ENCODE results near the gene HNRNPC.
"Not testable (repeated sequence)": the region's sequence is repeated elsewhere in the genome, so short reads cannot be mapped to it uniquely, and the experiment has no call there.

The HNRNPC gene

DNA sequence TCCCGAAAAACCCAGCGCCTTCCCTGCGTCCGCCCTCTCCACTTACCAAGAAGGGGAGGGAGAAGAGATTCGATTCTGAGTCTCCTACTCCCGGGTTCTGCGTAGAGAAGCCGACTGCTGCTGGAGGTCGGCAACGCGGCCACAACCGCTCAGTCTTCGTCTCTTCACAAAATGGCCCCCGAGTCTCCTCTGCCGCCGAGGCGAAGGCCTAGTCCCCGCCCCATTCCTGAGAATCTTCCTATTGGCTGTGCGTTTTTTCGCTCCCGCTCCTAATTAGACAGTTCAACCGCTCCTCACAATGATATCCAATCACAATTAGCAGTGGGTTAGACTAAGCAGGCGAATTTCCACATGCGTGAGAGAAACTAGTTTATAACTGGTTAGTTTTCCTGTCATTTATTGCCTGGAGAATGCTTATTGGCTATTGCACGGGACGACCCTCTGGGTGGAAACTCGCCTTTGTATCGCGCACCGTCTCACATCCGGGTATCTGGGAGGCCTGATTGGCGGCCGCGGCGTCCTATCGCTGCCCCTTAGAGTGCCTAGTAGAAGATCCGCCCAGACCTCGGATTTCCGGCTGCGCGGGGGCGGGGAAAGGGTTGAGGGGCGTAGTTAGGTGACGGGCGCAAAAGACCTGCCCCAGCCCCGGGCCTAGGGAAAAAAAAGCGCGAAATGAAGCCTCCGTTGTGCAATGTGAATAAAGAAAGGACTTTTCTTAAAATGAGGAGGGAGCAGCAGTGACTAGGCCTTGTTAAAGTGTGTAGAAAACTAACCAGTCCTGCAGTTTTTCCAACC lies at the start of gene HNRNPC:
Gene HNRNPC, minus strand, starts transcription at position 191 of the 795 bp plus-strand sequence. CDS start 35,249 bp downstream, outside the sequence.
- DNase-seq (ENCODE audit: low read depth) = peak; percentile 100

DNA sequence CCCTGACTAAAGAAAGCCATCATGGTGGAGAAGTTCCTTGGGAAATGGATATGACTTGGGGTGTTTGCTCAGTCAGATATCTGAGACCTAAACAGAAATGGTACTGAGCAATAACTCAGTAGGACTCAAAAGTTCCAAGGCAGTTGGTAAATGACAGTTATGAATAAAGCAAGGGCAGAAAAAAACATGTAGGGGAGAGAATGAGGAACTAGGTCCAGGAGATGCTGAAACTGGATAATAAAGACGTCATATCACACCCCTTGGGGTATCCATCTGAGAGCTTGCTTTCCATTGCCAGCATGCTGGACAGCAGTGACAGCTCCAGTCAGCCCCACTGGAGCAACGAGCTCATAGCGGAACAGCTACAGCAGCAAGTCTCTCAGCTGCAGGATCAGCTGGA lies 48.2 kb upstream of the HNRNPC start:
- no peak for DNase-seq (ENCODE audit: low read depth)

DNA sequence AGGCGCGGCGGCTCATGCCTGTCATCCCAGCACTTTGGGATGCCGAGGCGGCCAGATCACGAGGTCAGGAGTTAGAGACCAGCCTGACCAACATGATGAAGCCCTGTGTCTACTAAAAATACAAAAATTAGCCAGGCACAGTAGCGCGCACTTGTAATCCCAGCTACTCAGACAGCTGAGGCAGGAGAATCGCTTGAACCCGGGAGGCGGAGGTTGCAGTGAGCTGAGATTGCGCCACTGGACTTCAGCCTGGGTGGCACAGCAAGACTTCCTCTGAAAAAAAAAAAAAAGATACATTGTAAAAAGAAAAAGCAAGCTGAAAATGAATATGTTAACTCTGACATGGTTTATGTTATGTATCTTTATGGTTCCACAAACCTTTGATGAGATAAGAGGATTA lies 44.3 kb upstream of the HNRNPC start:
- no peak for DNase-seq (ENCODE audit: low read depth)

DNA sequence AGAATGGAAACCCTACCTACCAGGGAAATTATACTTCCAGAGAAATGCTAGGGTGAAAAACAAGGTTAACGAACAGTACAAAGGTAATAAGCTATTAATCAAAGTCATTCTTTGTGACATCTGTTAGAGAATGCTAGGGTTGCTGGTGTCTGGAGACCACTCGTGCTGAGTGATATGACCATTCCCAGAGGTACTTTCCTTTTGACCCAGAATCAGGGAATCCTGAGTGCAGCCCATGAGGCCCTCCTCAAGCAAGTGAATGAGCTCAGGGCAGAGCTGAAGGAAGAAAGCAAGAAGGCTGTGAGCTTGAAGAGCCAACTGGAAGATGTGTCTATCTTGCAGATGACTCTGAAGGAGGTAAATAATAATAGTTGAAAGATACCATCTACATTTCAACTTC lies 42.4 kb upstream of the HNRNPC start:
- no peak for DNase-seq (ENCODE audit: low read depth)

DNA sequence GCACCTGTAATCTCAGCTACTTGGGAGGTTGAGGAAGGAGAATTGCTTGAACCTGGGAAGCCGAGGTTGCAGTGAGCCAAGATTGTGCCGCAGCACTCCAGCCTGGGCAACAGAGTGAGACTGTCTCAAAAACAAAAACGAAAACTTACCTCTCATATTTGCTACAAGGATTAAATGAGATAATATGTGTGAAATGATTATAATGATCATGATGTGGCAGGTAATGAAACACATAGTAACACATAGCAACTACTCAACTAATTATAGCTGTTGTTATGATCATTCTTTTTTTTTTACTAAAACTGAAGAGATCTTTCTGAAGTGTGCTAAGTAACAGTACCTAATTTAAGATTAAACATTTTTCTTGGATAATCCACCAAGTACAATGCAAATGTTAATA lies 40.7 kb upstream of the HNRNPC start:
- DNase-seq (ENCODE audit: low read depth) = no peak

DNA sequence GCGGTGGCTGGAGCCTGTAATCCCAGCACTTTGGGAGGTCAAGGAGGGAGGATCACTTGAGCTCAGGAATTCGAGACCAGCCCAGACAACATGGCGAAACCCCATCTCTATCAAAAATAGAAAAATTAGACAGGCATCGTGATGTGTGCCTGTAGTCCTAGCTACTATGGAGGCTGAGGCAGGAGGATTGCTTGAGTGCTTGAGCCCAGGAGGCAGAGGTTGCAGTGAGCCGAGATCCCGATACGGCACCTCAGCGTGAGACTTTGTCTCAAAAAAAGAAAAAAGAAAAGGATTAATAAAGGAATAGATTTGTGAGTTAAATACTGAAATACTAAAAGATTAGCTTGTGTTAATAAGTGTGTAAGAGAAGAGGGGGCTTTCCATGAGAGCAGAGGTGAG lies 40.0 kb upstream of the HNRNPC start:
- DNase-seq (ENCODE audit: low read depth) = no peak

DNA sequence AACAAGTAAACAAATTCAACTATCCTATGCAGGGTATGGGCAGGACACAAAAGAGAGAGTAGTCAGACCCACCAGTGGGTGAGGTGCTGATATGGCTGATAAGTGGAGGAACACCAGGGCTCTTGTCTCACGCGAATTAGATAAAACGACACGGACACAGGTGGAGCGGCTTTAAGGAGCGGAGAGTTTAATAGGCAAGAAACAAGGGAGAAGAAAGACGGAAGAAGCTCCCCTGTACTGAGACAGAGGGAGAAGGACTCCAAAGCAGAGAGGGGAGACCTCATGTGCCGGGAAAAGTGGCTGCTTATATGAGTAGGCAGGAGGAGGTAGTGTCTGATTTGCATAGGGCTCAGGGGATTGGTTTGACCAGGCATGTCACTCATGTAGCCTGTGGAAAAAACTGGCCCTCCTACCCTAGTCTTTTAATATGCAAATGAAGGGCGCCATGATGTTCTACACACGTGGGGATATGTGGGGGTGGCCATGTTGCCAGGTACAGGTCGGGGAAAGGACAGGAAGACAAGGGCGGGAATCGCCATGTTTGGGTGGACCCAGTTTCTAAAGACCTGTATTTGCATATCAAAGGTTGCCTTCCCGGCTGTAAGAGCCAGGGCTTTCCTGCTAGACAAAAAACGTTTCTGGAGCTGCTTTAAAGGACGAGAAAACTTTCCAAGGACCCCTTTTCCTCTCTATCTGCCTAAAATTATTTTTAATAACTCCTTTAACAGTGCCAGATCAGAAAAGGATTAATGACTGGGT lies 39.4 kb upstream of the HNRNPC start:
- peak; percentile 58 for DNase-seq (ENCODE audit: low read depth)

DNA sequence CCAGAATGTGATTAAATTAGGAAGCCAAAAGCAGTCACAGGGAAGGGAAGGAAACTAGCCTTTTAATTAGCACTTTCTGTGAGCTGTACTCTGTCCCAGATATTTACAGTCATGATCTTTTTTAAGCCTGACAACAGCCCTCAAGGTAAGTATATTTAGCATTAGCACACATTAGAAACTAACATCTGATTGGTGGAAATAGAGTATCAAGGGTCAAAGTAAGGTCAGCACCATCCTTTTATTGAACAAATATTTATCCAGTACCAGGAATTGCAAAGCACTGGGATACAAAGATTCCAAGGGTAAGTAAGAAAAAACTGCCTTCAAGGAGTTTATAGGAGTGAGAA lies 38.9 kb upstream of the HNRNPC start:
- no peak for DNase-seq (ENCODE audit: low read depth)

DNA sequence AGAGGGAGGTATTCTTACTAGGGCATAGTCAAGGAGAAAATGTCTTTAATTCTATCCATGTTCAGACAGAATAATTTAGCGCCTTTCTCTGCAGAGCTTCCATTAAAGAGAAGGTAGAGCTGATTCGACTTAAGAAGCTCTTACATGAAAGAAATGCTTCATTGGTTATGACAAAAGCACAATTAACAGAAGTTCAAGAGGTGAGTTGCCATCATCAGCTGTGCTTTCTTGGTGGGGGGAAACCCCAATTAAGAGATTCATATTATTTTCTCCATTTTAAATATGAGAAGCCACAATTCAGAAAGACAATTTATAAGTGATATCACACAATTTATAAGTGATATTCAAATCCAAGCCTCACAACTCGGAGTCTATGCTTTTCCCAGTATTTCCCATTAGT lies 38.4 kb upstream of the HNRNPC start:
- no peak for DNase-seq (ENCODE audit: low read depth)

DNA sequence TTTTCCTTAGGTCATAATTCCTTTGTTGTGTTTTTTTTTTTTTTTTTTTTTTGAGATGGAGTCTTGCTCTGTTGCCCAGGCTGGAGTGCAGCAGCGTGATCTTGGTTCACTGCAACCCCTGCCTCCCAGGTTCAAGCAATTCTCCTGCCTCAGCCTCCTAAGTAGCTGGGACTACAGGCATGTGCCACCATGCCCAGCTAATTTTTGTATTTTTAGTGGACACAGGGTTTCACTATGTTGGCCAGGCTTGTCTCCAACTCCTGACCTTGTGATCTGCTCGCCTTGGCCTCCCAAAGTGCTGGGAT lies 33.5 kb upstream of the HNRNPC start:
- DNase-seq (ENCODE audit: low read depth) = not testable (repeated sequence)

DNA sequence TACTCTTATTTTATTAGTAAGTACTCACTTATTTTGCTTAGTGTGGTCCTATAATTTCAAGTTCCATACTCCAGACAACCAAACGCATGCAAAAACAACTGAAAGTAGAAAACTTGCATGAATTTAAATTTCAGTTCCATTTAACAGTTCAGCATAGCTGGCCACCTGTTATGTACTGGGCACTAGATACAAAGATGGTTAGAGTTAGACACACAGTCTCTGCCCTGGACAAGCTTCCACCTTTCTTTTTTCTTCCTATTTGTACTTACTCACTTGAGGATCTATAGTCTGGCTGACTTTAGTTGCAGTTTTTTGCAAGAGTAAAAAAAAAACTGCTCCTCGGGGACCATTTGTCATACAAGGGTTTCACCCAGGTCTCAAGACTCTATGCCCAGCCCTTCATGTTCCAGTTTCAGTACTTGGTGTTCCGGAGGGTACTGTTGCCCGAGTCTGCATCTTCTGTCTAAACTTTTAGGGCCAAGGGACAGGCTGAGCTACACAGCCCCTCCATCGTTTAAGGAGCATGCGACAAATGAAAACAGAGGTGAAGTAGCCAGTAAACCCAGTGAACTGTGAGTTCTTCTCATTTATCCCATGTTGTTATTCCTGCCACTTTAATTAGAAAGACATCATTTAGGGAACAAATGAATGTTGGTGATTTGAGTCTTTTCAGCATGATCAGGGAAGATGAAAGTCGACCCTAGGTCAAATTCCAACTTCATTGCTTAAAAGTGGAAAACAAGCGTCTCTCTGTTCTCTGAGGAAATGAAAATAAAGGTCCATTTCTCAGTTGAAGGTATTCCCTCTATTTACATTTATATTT lies 33.0 kb upstream of the HNRNPC start:
- no peak for DNase-seq (ENCODE audit: low read depth)

DNA sequence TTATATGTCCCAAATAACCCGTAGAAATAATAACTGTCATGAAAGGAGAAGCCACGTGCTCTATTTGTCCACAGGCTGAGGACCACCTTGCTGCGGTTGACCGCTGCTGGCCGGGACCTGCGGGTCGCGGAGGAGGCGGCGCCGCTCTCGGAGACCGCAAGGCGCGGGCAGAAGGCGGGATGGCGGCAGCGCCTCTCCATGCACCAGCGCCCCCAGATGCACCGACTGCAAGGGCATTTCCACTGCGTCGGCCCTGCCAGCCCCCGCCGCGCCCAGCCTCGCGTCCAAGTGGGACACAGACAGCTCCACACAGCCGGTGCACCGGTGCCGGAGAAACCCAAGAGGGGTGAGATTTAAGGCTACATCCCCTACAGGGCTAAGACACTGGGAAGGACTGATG lies 31.6 kb upstream of the HNRNPC start:
- DNase-seq (ENCODE audit: low read depth) = peak; percentile 7

DNA sequence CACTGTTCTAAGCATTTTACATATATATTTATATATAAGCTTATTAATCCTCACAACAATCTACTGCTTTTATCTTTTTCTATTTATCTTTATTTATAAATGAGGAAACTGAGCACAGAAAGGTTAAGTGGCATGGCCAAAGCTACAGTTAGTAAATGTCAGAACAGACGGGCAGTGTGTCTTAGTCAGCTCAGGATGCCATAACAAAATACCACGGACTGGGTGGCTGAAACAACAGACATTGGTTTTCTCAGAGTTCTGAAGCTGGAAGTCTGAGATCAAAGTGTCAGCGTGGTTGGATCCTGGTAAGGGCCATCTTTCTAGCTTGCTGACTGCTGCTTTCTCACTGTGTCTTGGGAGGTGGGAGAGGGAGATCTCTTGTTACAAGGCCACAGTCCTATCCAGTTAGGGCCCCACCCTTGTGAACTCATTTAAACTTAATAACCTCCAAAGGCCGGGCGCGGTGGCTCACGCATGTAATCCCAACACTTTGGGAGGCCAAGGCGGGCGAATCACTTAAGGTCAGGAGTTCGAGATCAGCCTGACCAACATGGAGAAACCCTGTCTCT lies 30.4 kb upstream of the HNRNPC start:
- DNase-seq (ENCODE audit: low read depth) = no peak

DNA sequence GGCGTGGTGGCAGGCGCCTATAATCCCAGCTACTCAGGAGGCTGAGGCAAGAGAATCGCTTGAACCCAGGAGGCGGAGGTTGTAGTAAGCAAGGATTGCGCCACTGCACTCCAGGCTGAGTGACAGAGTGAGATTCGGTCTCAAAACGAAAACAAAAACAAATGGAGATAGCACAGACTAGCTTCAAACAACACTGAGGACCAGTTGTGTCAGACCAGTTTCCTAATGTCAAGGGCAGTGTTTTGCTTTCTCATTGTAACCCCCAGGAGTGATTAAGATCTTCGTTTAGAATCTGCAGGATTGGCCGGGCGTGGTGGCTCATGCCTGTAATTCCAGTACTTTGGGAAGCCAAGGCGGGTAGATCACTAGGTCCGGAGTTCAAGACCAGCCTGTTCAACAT lies 29.1 kb upstream of the HNRNPC start:
- DNase-seq (ENCODE audit: low read depth) = no peak

DNA sequence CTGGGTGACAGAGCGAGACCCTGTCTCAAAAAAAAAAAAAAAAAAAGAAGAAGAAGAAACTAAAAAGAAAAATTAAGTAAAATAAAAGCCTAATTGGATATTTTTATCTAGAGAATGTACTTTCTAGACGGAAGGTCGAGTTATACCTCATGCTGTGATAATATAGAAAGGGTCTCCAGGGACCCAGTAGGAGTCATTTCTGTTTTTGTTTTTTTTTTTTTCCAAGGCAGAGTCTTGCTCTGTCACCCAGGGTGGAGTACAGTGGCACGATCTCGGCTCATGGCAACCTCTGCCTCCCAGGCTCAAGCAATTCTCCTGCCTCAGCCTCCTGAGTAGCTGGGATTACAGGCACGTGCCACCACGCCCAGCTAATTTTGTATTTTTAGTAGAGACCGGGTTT lies 24.8 kb upstream of the HNRNPC start:
- DNase-seq (ENCODE audit: low read depth) = not testable (repeated sequence)

DNA sequence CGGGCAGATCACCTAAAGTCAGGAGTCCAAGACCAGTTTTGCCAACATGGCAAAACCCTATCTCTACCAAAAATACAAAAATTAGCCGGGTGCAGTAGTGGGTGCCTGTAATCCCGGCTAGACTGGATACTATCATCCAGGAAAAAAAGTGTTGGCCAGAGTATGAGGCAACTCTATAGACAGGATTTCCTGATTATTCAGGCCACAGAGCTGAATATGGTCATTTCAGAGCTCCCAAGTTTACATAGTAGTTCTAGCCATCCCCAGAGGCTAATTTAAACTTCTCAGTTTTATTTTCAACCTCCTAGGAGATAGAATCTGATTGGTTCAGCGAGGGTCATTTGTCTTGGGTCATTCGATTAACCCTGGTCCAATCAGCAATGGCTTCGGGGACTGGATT lies 17.9 kb upstream of the HNRNPC start:
- DNase-seq (ENCODE audit: low read depth) = no peak

DNA sequence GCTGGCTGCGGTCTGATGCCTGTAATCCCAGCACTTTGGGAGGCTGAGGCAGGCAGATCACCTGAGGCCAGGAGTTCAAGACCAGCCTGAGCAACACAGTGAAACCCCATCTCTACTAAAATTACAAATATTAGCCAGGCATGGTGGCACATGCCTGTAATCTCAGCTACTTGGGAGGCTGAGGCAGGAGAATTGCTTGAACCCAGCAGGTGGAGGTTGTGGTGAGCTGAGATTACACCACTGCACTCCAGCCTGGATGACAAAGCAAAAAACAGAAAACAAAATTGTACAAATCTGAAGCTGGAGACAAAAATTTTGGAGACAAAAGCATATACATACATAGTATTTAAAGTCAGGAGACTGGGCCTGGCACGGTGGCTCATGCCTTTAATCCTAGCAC lies 17.3 kb upstream of the HNRNPC start:
- not testable (repeated sequence) for DNase-seq (ENCODE audit: low read depth)

DNA sequence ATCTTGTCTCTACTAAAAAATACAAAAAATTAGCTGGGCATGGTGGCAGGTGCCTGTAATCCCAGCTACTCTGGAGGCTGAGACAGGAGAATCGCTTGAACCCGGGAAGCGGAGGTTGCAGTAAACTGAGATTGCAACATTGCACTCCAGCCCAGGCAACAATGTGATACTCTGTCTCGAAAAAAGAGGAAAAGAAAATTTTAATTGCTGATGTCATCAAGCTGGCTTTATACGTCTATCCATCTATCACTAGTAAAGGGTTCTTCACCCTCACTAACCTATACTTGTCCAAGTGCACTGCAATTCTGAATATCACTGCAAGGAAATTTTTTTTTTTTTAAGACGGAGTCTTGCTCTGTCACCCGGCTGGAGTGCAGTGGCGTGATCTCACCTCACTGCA lies 12.7 kb upstream of the HNRNPC start:
- not testable (repeated sequence) for DNase-seq (ENCODE audit: low read depth)

DNA sequence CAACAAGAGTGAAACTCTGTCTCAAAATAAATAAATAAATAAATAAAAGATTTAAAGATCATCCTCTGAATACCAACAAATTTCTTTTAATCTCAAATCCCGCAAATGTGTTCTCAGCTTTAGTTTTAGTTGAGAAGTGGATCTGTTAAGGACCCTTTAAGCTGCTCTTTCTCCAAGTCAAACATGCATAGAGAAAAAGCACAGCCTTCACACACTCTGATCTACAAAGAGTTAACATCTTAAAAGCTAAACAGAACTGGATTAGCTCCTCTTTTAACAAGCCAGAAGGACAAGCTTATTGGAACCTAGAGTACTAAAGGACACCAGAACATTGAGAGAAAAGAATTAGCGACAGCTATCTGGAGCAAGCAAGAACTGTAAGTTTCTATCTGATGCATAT lies 10.5 kb upstream of the HNRNPC start, which contains the start of gene RPGRIP1:
Gene RPGRIP1, plus strand, starts transcription at position 301 of the 400 bp plus-strand sequence. CDS start 7,894 bp downstream, outside the sequence.
- DNase-seq (ENCODE audit: low read depth) = no peak

DNA sequence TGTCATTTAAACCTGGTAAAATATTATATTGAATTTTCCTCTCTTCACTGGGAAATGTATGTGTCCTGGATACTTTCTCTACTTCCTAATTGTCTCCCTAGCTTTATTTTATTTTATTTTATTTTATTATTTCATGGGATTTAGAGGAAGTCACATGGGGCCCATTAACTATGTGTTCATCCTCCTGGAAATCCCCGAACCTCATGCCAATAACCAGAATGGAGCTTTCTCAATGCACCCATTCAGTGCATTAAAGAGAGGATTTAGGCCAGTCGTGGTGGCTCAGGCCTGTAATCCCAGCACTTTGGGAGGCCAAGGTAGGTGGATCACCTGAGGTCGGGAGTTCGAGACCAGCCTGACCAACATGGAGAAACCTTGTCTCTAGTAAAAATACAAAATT lies 9.4 kb upstream of the HNRNPC start:
- DNase-seq (ENCODE audit: low read depth) = no peak

DNA sequence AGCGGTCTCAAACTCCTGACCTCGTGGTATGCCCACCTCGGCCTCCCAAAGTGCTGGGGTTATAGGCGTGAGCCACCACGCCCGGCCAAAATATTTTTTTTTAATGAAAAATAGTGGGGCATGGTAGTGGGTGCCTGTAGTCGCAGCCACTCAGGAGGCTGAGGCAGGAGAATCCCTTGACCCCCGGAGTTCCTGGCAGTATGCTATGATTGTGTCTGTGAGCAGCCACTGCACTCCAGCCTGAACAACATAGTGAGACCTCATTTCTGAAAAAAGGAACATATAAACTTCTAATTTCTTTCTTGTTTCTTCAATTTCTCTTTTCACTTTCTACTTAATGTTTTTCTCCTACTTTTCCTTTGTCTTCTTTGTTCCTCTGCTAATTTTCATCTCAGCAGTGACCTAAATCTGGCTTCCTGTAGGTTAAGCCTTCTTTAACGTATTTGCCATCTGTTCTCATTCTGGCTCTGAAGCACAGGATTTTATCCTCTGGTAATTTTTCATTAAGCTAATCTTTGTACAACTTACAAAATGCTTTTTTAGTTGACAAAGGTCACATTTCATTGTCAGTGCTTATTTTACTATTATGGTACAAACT lies 6.1 kb upstream of the HNRNPC start:
- DNase-seq (ENCODE audit: low read depth) = no peak

DNA sequence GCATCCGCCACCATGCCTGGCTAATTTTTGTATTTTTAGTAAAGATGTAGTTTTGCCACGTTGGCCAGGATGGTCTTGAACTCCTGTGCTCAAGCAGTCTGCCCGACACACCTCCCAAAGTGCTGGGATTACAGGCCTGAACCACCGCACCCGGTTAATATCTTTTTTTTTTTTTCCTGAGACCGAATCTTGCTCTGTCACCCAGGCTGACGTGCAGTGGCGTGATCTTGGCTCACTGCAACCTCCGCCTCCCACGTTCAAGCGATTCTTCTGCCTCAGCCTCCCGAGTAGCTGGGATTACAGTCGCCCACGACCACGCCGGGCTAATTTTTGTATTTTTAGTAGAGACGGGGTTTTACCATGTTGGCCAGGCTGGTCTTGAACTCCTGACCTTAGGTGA lies 3.4 kb upstream of the HNRNPC start:
- not testable (repeated sequence) for DNase-seq (ENCODE audit: low read depth)

All from stimulated activated CD8-positive, alpha-beta memory T cell treated with anti-CD3 and anti-CD28 coated beads, Interleukin-4, amount 100 ng/mL, for 24 hours (primary cell).